Lower lobe of right lung (tissue), 2 donors: ENCODE data around the gene COL4A2. TPM values are rescaled to one million over a fixed set of nuclear protein-coding genes. Genes with fewer than 3 reads are reported as not detected.

ENCODE experiments used
- ATAC-seq, 2 donors: fragments of 200-7000 bp; cut with Tn5 transposase; one replicate each; pipeline ENCODE4 v1.9.1; 2020 to 2022; ENCODE audit warnings: mild to moderate bottlenecking in 2 of 2, moderate library complexity in 2 of 2
- DNase-seq: peaks from one replicate; pipeline ENCODE4 v3.0.0-alpha.2; 2020
- H3K27ac ChIP-seq: fragments of 200-600 bp; one replicate; pipeline ENCODE4 v1.8.0; 2022
- H3K27me3 ChIP-seq: fragments of 200-600 bp; one replicate; pipeline ENCODE4 v1.8.0; 2022; ENCODE audit warnings: low read depth
- H3K36me3 ChIP-seq: fragments of 200-600 bp; one replicate; pipeline ENCODE4 v1.8.0; 2022; ENCODE audit warnings: mild to moderate bottlenecking
- H3K4me1 ChIP-seq: fragments of 200-600 bp; one replicate; pipeline ENCODE4 v1.8.0; 2022
- H3K4me3 ChIP-seq: fragments of 200-600 bp; one replicate; pipeline ENCODE4 v1.8.0; 2022; ENCODE audit warnings: mild to moderate bottlenecking
- H3K9me3 ChIP-seq: fragments of 200-600 bp; one replicate; pipeline ENCODE4 v1.8.0; 2022
- CTCF ChIP-seq: fragments of 200-600 bp; IDR thresholded peaks from one replicate; pipeline ENCODE4 v1.8.0; 2022; ENCODE audit warnings: antibody characterized with exemption, mild to moderate bottlenecking
- intact Hi-C: fragments of 100-400 bp; cut with DNase I; formaldehyde crosslinking; loops from one replicate; pipeline ENCODE4 v1.11.0; 2022
- total RNA-seq: library from RNA; stranded (reverse); fragmentation: NEBNext Ultra II Directional; extraction: Animal tissue kit (Norgen Biotek cat#: 25700); gene quantifications from one replicate; pipeline ENCODE4 v1.2.1, GENCODE V29; 2021
- donor health status: DM: no; HTN: yes; CAD: no; lungs with severe emphysema.

Gene COL4A2
- total RNA-seq, 1 donor from 2014 or later = 185 TPM

DNA sequence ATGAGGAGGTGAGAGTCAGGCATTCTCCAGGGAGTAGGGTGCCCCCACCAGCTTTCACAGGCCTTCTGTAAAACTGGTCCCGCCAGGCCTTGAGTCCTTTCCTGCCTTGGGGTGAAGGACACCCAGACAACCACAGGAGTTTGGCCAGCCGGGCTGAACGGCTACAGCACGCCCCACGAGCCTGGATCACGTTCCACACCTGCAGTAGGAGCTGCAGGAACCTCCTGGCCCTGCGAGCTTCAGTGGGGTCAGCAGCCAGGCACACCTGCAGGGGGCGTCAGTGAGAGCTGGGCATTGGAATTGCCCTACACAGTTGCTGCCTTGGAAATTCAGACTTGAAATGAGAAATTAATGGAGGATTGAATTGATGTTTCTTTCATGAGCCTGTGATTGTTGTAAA, 45.7 kb downstream of the COL4A2 start:
- peak overlapping the region; percentile 58 for H3K27ac ChIP-seq
- H3K4me1 ChIP-seq = peaks cover 43% of the 10 kb centered on the region
- no peaks in the 10 kb centered on the region for H3K9me3 ChIP-seq
- H3K4me3 ChIP-seq = no peak overlapping the region
- intact Hi-C loops = no loop called here
- TF ChIP-seq CTCF = no peak
- DNase-seq (no peak), ATAC-seq (no peak)
- H3K27me3 ChIP-seq = no peaks in the 10 kb centered on the region
- H3K36me3 ChIP-seq = no peaks in the 10 kb centered on the region

DNA sequence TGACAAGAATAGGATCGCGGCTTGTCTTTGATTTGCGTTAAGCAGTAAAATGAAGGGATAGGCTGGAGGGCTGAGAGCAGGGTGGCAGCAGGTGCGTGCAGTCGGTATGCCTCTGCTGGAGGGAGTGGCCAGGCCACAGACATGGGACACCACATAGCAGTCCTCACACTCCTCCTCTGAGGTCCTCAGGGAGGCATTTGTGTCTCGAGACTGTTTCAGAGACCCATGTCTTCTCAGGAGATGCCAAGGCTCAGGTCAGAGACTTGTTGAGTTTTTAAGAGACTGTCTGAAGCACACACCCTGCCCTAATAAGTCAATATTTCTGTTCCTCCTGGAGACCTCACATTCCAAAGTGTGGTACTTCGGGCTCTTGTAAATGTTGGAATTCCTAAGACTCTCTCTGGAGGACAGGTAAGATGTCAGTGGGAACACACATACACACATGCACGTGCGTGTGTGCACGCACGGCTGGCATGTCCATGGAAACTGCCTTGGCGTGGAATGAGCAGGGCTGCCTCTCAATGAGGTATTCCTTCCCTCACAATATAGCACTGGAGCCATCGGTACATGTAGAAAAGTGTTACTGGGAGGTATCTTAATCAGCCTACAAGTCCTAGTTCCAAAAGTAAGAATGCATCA, 46.4 kb downstream of the COL4A2 start:
- DNase-seq (peak; percentile 59), ATAC-seq (peak; percentile 90)
- Histone ChIP-seq H3K27ac (peak overlapping the region; percentile 58), H3K4me1 (peaks cover 36% of the 10 kb centered on the region), H3K27me3 (no peaks in the 10 kb centered on the region), H3K4me3 (no peak overlapping the region), H3K9me3 (no peaks in the 10 kb centered on the region), H3K36me3 (peaks cover 5% of the 10 kb centered on the region)
- no peak for TF ChIP-seq CTCF
- intact Hi-C loops = no loop called here

GRCh38 chr13:110354123-110354627, 47.1 kb downstream of the COL4A2 start:
- H3K27ac ChIP-seq = peak overlapping the region; percentile 42
- intact Hi-C loops = no loop called here
- ATAC-seq (no peak), DNase-seq (no peak)
- peaks cover 29% of the 10 kb centered on the region for H3K4me1 ChIP-seq
- no peaks in the 10 kb centered on the region for H3K9me3 ChIP-seq
- no peak for TF ChIP-seq CTCF
- H3K36me3 ChIP-seq = peaks cover 6% of the 10 kb centered on the region
- no peaks in the 10 kb centered on the region for H3K27me3 ChIP-seq
- H3K4me3 ChIP-seq = no peak overlapping the region

- H3K4me1 ChIP-seq = peaks cover 31% of the 10 kb centered on the region
- intact Hi-C loops = no loop called here
- no peaks in the 10 kb centered on the region for H3K27me3 ChIP-seq
- H3K9me3 ChIP-seq = no peaks in the 10 kb centered on the region
- no peak for TF ChIP-seq CTCF
- ATAC-seq = no peak
- H3K36me3 ChIP-seq = peaks cover 6% of the 10 kb centered on the region
- DNase-seq = no peak
- no peak overlapping the region for H3K4me3 ChIP-seq
- H3K27ac ChIP-seq = no peak overlapping the region
These were observed 47.8 kb downstream of the COL4A2 start for GRCh38 chr13:110354715-110355473.

- no peak overlapping the region for H3K4me3 ChIP-seq
- H3K27ac ChIP-seq = no peak overlapping the region
- H3K27me3 ChIP-seq = no peaks in the 10 kb centered on the region
- peaks cover 45% of the 10 kb centered on the region for H3K4me1 ChIP-seq
- ATAC-seq (no peak), DNase-seq (no peak)
- H3K9me3 ChIP-seq = no peaks in the 10 kb centered on the region
- peaks cover 6% of the 10 kb centered on the region for H3K36me3 ChIP-seq
- intact Hi-C loops = no loop called here
- TF ChIP-seq CTCF = no peak
These were observed 49.3 kb downstream of the COL4A2 start for GRCh38 chr13:110356362-110356761.
